Measurements from ENCODE around the gene WDR3. TPM values are rescaled to one million over a fixed set of nuclear protein-coding genes. Genes with fewer than 3 reads are reported as not detected.

Gene WDR3
- total RNA-seq, 1 experiment from 2014 or later = 61.4 TPM

DNA sequence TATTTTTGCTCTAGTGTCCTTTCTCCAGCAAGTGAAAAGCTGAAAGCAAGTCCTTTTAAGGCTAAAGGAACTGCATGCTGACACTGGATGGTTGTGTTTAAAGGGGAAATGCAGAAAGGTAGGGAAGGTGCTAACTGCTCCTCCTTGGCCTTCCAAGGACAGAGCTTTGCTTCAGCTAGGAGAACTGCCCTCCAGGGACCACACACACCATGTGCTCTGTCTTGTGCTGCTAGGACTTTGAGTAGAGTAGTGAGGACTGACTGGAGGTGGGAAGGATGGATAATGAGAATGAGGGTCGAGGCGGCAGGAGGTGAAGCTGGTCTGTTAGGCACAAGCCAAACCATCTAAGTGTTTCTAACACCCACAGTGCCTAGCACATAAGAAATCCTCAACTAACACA is 77.9 kb downstream of the WDR3 start:
- Histone ChIP-seq H3K4ac (ENCODE audit: low read depth, low read length) (no peak overlapping the region), H3K4me1 (ENCODE audit: insufficient read depth, low read length) (no peaks in the 10 kb centered on the region), H2AFZ (ENCODE audit: low read length) (no peak overlapping the region), H3K56ac (ENCODE audit: insufficient read length, low read depth, low read length) (no peak overlapping the region), H2BK5ac (ENCODE audit: insufficient read length, low read length) (no peak overlapping the region), H3K27me3 (ENCODE audit: insufficient read depth, low read length) (no peaks in the 10 kb centered on the region), H3K18ac (ENCODE audit: insufficient read length, low read depth, low read length) (no peak overlapping the region), H4K20me1 (ENCODE audit: control insufficient read depth, insufficient read depth, insufficient read length) (no peaks in the 10 kb centered on the region), H2AK5ac (ENCODE audit: insufficient read length, low read length) (no peak overlapping the region), H2BK15ac (ENCODE audit: low read depth, low read length) (no peak overlapping the region), H3K79me1 (ENCODE audit: insufficient read depth, low read depth, low read length, poor library complexity, severe bottlenecking) (no peaks in the 10 kb centered on the region), H4K8ac (replicated peaks; ENCODE audit: insufficient read length, low read depth, low read length) (no peak overlapping the region), H3K79me2 (ENCODE audit: insufficient read depth, low read length) (no peaks in the 10 kb centered on the region), H3K4me2 (ENCODE audit: insufficient read depth, insufficient read length, low read length) (no peak overlapping the region), H3K9ac (ENCODE audit: extremely low read depth, insufficient read length, low read length) (no peak overlapping the region), H3K9me3 (ENCODE audit: control insufficient read depth, low read depth, low read length) (no peaks in the 10 kb centered on the region), H2BK120ac (ENCODE audit: low read depth, low read length, poor library complexity, severe bottlenecking) (no peak overlapping the region), H3K23ac (ENCODE audit: insufficient read length, low read depth, low read length) (no peak overlapping the region), H3T11ph (ENCODE audit: low read length) (no peak overlapping the region), H2BK20ac (ENCODE audit: low read depth, low read length, poor library complexity, severe bottlenecking) (no peak overlapping the region), H2BK12ac (ENCODE audit: insufficient read length, low read depth, low read length) (no peak overlapping the region), H3K23me2 (ENCODE audit: insufficient read length, low read depth, low read length, poor library complexity, severe bottlenecking) (no peaks in the 10 kb centered on the region), H4K91ac (ENCODE audit: insufficient read length, low read depth, low read length) (no peak overlapping the region), H3K14ac (ENCODE audit: insufficient read depth, low read length) (no peak overlapping the region), H3K27ac (ENCODE audit: insufficient read length, low read depth, low read length) (no peak overlapping the region), H4K5ac (ENCODE audit: insufficient read length, low read depth, low read length) (no peak overlapping the region)
- H3K27ac Mint-ChIP-seq = no peak overlapping the region
- no peak for DNase-seq
- H3K36me3 Mint-ChIP-seq (ENCODE audit: insufficient read depth in 1 of 3, low read depth in 3 of 3) = no peaks in the 10 kb centered on the region
- WGBS (ENCODE audit: extremely low coverage, insufficient read length, low lambda C conversion rate) = no CpG with 5 or more reads among the region's 2 CpGs
- H3K9me3 Mint-ChIP-seq = peaks cover 0 to 11% of the 10 kb centered on the region in 2 experiments; a peak in 1 of 5 replicates
- peaks cover 0 to 7% of the 10 kb centered on the region in 2 experiments; a peak in 1 of 4 replicates for H3K4me1 Mint-ChIP-seq
- H3K27me3 Mint-ChIP-seq (ENCODE audit: low read depth) = no peaks in the 10 kb centered on the region
- no peak overlapping the region for H3K4me3 Mint-ChIP-seq
- TF ChIP-seq, protein P1, sequence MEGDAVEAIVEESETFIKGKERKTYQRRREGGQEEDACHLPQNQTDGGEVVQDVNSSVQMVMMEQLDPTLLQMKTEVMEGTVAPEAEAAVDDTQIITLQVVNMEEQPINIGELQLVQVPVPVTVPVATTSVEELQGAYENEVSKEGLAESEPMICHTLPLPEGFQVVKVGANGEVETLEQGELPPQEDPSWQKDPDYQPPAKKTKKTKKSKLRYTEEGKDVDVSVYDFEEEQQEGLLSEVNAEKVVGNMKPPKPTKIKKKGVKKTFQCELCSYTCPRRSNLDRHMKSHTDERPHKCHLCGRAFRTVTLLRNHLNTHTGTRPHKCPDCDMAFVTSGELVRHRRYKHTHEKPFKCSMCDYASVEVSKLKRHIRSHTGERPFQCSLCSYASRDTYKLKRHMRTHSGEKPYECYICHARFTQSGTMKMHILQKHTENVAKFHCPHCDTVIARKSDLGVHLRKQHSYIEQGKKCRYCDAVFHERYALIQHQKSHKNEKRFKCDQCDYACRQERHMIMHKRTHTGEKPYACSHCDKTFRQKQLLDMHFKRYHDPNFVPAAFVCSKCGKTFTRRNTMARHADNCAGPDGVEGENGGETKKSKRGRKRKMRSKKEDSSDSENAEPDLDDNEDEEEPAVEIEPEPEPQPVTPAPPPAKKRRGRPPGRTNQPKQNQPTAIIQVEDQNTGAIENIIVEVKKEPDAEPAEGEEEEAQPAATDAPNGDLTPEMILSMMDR (conservative IDR thresholded peaks at IDR 0.05) = no peak
